GM10847 (cell line): ENCODE data around the gene CTPS1.
A peak's percentile ranks its signal among the peaks of the same experiment; 100 is the strongest.

ENCODE experiments used
- POLR2A ChIP-seq: IDR thresholded peaks from 2 replicates; pipeline ENCODE4 v1.6.1; 2011; ENCODE audit not compliant: insufficient read length; ENCODE audit errors: extremely low read depth

CTPS1 gene, protein sequence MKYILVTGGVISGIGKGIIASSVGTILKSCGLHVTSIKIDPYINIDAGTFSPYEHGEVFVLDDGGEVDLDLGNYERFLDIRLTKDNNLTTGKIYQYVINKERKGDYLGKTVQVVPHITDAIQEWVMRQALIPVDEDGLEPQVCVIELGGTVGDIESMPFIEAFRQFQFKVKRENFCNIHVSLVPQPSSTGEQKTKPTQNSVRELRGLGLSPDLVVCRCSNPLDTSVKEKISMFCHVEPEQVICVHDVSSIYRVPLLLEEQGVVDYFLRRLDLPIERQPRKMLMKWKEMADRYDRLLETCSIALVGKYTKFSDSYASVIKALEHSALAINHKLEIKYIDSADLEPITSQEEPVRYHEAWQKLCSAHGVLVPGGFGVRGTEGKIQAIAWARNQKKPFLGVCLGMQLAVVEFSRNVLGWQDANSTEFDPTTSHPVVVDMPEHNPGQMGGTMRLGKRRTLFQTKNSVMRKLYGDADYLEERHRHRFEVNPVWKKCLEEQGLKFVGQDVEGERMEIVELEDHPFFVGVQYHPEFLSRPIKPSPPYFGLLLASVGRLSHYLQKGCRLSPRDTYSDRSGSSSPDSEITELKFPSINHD

DNA sequence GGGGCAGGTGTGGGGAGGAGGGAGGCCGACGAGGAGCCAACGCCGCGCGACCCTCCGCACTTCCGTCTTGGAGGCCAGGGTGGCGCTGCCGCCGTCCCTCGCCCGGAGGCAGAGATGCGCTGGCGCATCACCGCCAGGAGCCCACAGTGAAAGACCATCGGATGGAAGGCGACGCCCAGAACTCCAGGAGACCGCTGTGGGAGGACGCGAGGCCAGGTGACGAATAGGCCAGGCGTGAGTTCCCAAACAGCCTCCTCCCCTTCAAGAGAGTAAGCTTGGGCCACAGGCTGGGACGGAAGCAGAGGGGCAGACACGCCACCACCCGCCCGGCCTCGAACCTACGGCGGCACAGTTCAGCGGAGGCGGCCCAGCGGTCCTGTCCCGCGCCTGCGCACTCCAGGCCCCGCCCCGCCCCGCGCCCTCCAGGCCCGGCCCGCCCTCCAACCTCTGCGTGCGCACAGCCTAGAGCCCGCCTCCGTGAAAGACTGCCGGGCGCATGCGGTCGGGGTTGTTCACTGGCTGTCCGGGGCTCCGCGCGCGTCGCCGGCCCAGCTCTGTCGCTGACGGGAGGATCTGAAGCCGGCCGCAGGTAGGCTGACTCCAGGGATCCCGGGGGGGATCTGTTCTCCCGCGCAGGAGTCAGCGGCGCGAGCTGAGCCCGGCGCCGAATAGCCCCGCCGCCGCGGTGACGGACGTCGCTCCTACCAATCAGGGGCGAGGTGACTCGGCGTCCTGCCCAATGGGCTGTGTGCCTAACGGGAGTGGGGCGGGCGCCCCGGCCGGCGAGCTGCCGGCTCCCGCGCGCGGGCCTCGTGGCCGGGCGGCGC lies at the start of gene CTPS1:
Gene CTPS1, plus strand, starts transcription at position 456 of the 827 bp plus-strand sequence. CDS start 3,595 bp downstream, outside the sequence.
- peak; percentile 55 for TF ChIP-seq POLR2A

DNA sequence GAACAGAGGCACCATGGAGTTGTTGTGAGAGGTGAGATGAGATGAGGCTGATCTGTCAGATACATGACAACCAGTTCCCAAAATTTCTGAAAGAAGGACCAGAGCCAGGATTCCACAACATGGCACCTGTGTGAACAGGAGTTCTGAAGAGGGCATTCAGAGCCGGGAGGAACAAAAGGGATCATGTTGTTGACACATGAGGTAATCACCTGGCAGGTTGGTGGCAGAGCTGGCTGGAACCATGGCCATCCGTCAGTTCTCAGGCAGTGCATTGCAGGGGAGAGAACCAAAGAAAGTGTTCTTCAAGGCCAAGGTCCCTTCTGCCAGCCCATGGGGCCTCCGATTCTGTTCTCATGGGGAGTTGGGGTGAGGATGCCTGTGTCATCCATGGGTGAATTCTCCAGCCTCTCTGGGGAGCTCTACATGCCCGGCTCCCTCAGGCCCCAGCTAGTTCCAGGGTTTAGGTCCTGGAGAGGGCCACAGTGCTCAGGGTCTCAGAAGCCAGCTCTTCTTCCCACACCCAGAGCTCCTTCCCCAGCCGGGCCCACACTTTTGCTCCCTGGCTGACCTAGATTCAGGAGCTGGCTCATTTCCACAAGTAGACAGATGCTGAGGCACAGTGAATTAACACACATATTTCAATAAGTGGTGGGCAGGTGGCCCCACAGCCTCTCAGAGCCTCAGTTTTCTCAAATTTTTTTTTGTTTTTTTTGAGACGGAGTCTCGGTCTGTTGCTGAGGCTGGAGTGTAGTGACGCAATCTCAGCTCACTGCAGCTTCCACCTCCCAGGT lies 49.1 kb upstream of the CTPS1 start:
- no peak for TF ChIP-seq POLR2A

DNA sequence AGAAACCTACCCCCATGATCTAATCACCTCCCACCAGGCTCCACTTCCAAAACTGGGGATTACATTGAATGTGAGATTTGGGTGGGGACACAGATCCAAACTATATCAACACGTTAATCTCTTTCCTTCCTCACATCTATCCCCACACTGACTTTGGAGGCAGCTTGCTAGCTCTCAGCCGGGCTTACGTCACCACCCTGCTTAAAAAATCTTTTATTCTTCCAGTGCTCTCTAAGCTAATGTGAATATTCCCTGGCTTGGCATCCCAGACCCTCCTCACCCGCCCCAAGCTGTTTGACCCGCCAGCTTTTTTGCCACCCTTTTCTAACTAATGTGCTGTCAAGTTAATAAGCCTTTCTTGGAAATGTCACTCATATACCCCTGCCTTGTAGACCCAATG lies 47.9 kb upstream of the CTPS1 start:
- no peak for TF ChIP-seq POLR2A

DNA sequence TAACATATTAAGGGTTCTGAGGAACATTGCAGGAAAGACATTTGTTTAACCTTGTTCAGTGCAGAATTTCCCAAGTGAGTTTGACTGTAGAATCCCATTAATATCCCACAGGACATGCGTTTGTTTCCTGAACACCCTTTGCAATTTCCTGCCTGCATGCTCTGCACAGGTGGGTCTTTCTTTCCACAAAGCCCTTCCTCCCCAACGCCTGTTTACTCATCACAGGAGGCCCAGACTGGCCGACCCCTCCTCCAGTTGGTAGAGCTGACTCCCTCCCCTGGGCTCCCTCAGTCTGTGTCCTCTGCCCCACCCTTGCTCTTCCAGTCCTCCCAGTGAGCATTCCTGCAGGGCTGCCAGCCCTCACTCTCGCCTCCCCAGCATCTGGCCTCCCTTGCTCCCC lies 47.5 kb upstream of the CTPS1 start:
- no peak for TF ChIP-seq POLR2A

DNA sequence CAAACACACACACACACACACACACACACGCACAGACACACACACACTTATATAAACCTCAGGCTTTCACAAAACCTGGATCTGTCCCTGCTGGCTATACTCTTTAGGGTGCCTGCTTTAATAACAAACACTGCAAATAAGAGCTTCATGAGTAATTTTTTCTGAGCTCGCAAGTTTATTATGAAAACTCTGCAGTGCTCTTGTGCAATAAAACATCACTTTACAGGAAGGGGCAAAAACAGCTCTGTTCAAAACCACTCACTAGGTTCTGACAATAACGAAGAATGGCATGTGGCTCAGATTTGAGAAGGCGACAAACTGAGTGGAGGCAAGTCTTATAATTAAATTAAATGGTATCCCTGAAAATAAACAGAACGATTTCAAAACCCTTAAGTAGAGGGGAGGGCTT lies 42.6 kb upstream of the CTPS1 start:
- no peak for TF ChIP-seq POLR2A

DNA sequence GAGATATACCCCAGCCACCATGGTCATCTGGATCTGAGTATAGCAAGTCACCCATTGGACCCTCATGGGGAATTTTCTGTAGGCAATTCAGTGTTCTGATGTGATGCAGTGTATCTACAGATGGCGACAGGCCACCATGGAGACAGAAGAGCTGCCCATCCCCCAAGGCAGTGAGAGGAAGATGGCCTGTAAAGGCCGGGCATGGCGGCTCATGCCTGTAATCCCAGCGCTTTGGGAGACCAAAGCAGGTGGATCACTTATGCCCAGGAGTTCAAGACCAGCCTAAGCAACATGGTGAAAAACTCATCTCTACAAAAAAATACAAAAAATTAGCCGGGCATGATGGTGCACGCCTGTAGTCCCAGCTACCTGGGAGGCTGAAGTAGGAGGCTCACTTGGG lies 41.1 kb upstream of the CTPS1 start:
- no peak for TF ChIP-seq POLR2A

DNA sequence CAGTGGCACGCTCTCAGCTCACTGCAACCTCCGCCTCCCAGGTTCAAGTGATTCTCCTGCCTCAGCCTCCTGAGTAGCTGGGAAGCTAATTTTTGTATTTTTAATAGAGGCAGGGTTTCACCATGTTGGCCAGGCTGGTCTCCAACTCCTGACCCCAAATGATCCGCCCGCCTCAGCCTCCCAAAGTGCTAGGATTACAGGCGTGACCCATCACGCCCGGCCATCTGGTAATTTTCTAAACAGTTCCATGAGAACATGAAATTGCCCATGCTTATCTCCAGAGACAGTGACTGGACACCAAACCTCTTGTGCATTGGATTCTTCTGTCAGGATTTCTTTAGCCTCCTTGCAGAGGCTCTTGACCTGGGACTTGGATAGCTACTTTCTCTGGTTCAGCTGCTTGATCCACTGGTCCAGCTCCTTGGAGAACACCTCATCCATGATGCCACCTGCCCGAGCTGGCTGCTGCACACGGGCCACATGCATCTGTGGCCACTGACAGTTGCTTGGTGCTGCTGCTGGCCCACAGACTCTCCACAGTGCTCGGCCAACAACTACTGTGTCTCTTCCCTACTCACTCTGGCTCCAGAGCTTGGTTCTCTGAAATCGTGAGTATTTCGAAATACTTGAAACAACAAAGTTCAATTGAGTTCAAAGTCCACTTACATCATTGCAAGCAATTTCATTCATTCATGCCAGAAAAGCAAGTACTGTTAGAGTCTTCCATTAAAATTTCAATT lies 40.0 kb upstream of the CTPS1 start:
- no peak for TF ChIP-seq POLR2A

DNA sequence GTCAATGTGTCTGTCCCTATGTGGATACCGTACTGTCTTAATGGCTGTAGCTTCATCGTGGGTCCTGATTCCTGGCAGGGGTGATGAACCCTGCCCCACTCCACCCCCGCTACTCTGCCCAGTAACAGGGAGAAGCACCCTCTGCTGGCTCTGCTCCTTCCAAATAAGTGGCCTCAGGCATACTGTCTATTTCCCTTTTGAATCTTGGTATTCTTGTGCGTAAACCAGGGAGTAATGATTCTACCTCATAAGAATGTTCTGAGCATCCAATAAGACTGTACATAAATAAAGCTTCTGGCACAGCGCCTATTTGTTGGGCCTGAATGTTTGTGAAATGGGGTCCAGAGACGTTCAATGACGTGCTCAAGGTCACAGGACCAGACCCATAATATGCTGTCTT lies 35.2 kb upstream of the CTPS1 start:
- no peak for TF ChIP-seq POLR2A

DNA sequence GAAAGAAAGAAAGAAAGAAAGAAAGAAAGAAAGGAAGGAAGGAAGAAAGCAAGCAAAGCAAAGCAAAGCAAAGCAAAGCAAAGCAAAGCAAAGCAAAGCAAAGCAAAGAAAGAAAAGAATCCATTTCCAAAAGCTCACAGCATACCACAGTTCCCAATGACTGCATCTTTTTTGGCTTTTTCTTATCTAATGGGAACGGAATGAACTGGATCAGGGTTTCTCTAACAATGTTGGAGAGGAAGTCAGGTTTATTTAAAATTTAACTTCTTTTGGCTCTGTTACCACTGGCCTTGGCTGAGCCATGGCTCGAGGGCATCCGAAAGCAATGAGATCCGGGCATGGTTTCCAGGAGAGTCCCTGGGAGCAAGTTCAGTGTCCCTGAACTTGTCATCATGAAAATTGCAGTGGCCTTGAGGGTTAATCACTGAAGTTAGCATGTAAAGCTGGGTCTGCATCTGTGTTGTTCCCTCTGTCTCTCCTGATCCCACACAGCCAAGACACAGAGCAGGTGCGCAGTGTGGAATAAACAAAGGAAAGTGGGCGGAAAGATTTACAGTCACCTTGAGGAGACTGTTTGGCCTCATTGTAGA lies 34.6 kb upstream of the CTPS1 start:
- TF ChIP-seq POLR2A, result no peak

DNA sequence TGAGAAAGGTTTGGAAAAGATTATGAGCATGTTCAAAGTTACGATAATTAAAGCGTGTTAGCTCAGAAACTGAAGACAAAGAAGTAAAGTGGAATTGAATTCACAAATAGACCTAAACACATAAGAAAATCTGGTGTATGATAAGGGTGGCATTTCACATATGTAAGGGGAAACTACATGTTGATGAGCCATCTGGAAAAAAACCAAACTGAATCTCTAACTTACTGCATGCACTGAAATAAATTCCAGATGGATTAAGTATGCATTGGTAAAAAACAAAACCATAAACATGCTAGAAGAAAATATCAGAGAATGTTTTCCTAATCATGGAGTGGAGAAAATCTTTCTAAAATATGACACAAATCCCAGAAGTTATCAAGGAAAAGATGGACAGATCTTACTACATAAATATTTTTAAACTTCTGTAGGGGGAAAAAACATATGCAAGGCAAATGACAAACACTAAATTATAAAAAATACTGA lies 34.0 kb upstream of the CTPS1 start:
- no peak for TF ChIP-seq POLR2A

DNA sequence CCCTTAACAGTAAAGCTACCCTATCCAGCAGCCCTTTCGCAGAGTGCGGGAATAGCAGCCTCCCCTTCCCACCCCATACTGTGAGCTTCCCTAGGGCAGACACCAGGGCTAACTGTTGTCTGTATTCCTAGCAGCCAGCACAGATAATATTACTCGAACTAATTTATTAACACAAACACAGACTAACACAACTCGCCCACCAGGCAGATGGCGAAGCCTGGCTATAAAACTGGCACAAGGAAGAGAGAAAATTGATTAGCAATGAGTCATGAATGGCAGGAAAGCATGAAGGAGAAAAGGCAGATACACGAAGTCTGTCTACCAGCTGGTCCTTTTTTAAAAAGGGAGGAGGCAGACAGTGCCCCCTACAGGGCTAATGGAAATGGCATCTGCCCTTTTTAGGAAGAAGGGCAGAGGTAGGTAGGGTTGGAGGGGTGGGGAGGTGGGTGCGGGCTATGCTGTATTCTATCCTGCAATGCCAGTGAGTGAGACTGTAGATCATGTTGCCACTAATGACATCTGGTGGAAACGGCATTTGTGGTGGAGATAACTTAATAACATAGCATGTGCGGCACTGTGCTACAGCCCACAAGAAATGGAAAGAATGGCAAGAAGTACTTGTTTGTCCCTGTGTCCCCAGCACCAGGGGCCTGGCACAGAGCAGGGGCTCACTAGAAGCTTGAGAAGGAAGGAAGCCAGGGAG lies 30.6 kb upstream of the CTPS1 start:
- TF ChIP-seq POLR2A, result no peak

DNA sequence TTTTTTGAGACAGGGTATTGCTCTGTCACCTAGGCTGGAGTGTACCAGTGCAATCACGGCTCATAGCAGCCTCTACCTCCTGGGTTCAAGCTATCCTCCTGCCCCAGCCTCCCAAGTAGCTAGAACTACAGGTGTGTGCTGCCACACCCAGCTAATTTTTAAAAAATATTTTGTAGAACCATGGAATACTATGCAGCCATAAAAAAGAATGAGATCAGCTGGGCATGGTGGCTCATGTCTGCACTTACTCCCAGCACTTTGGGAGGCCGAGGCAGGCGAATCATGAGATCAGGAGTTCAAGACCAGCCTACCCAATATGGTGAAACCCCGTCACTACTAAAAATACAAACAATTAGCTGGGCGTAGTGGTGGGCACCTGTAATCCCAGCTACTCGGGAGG lies 29.9 kb upstream of the CTPS1 start:
- TF ChIP-seq POLR2A, result no peak
